AG20443 (cell line): ENCODE results near the gene NTPCR.

Source experiments
- DNase-seq: peaks from one replicate; pipeline ENCODE4 v3.0.0; 2012; ENCODE audit warnings: low spot score, mixed read lengths

The NTPCR gene

GRCh38 chr1:233010146-233010545, 59.7 kb downstream of the NTPCR start:
- no peak for DNase-seq

GRCh38 chr1:233012021-233012420, 61.6 kb downstream of the NTPCR start:
- DNase-seq: no peak

GRCh38 chr1:233015965-233016364, 65.6 kb downstream of the NTPCR start:
- no peak for DNase-seq

GRCh38 chr1:233016798-233017197, 66.4 kb downstream of the NTPCR start:
- DNase-seq: no peak

GRCh38 chr1:233019083-233019482, 68.7 kb downstream of the NTPCR start:
- DNase-seq: no peak

GRCh38 chr1:233019778-233020325, 69.4 kb downstream of the NTPCR start:
- no peak for DNase-seq

GRCh38 chr1:233020426-233020825, 70.0 kb downstream of the NTPCR start:
- DNase-seq: no peak

GRCh38 chr1:233022246-233022645, 71.8 kb downstream of the NTPCR start:
- DNase-seq: no peak

GRCh38 chr1:233024199-233024598, 73.8 kb downstream of the NTPCR start:
- no peak for DNase-seq

GRCh38 chr1:233025157-233025556, 74.7 kb downstream of the NTPCR start:
- peak; percentile 62 for DNase-seq

GRCh38 chr1:233025567-233025966, 75.2 kb downstream of the NTPCR start:
- no peak for DNase-seq

- DNase-seq: no peak
These were observed 76.6 kb downstream of the NTPCR start for GRCh38 chr1:233027046-233027445.

- DNase-seq: no peak
These were observed 81.1 kb downstream of the NTPCR start for GRCh38 chr1:233031521-233031920.

GRCh38 chr1:233032916-233033315, 82.5 kb downstream of the NTPCR start:
- no peak for DNase-seq

- DNase-seq: peak; percentile 68
These were observed 83.0 kb downstream of the NTPCR start for GRCh38 chr1:233033361-233033760.
